PC-3 (cell line): ENCODE results near the gene MAP1B. TPM values are rescaled to one million over a fixed set of nuclear protein-coding genes. Genes with fewer than 3 reads are reported as not detected.

Experiments used
- ATAC-seq: fragments of 200-7000 bp; cut with Tn5 transposase; 2 replicates; pipeline ENCODE4 v1.9.1; 2020; ENCODE audit warnings: mild to moderate bottlenecking, moderate library complexity
- BruUV-seq: library from RNA; stranded (reverse); fragments of 400-500 nt; replicated peaks from 2 replicates; lab custom pipeline; 2021; lab: Mats Ljungman, UMichigan
- CTCF ChIA-PET: fragments of 300-600 bp; sonication (Branson Sonifier 250); formaldehyde crosslinking; loops from one replicate; lab custom pipeline; 2022; ENCODE audit warnings: antibody characterized with exemption; lab: Charles Lee
- POLR2A ChIA-PET: fragments of 300-600 bp; sonication (Branson Sonifier 250); formaldehyde crosslinking; loops from one replicate; lab custom pipeline; 2022; ENCODE audit warnings: antibody characterized with exemption; ENCODE audit not compliant: unreplicated experiment; lab: Charles Lee
- DNase-seq: peaks from one replicate; pipeline ENCODE4 v3.0.0-alpha.2; 2015
- H2AFZ ChIP-seq: fragments of 300-600 bp; sonication (generic); 2 replicates; pipeline ENCODE4 v1.6.0; 2016; ENCODE audit warnings: antibody characterized with exemption, low read length
- H3F3A ChIP-seq: fragments of 300-600 bp; sonication (generic); one replicate; pipeline ENCODE4 v1.6.0; 2017; ENCODE audit warnings: antibody characterized with exemption, low read length, control low read depth, mild to moderate bottlenecking; ENCODE audit not compliant: unreplicated experiment
- H3K27ac ChIP-seq: fragments of 300-600 bp; sonication (generic); 2 replicates; pipeline ENCODE4 v1.5.1; 2016; ENCODE audit warnings: mild to moderate bottlenecking, low read length
- H3K27me3 ChIP-seq: fragments of 300-600 bp; sonication (generic); 2 replicates; pipeline ENCODE4 v1.6.1; 2016; ENCODE audit warnings: low read length, mixed read lengths
- H3K36me3 ChIP-seq: fragments of 300-600 bp; sonication (generic); 2 replicates; pipeline ENCODE4 v1.6.1; 2016; ENCODE audit warnings: low read depth, mixed run types, low read length, mixed read lengths
- H3K4me1 ChIP-seq: fragments of 300-600 bp; sonication (generic); 2 replicates; pipeline ENCODE4 v1.5.1; 2016; ENCODE audit warnings: low read length; ENCODE audit not compliant: insufficient read depth
- H3K4me2 ChIP-seq: fragments of 300-600 bp; sonication (generic); 2 replicates; pipeline ENCODE4 v1.6.0; 2016; ENCODE audit warnings: low read length
- H3K4me3 ChIP-seq: fragments of 300-600 bp; sonication (generic); 2 replicates; pipeline ENCODE4 v1.5.1; 2016; ENCODE audit warnings: mild to moderate bottlenecking, low read length, mixed read lengths
- H3K79me2 ChIP-seq: fragments of 300-600 bp; sonication (generic); 2 replicates; pipeline ENCODE4 v1.6.1; 2017; ENCODE audit warnings: low read length, mixed read lengths
- H3K9ac ChIP-seq: fragments of 300-600 bp; sonication (generic); 2 replicates; pipeline ENCODE4 v1.6.0; 2016; ENCODE audit warnings: mild to moderate bottlenecking, low read length
- H3K9me2 ChIP-seq: fragments of 300-600 bp; sonication (generic); replicated peaks from 2 replicates; pipeline ENCODE4 v1.6.1; 2016; ENCODE audit warnings: mixed run types, low read length, mixed read lengths
- H3K9me3 ChIP-seq: fragments of 300-600 bp; sonication (generic); 2 replicates; pipeline ENCODE4 v1.6.1; 2016; ENCODE audit warnings: low read length, mixed read lengths
- H4K20me1 ChIP-seq: fragments of 300-600 bp; sonication (generic); 2 replicates; pipeline ENCODE4 v1.6.1; 2016; ENCODE audit warnings: low read length, mixed read lengths
- CTCF ChIP-seq: fragments of 300-600 bp; sonication (generic); conservative IDR thresholded peaks from 2 replicates; pipeline ENCODE4 v1.5.1; 2017; ENCODE audit warnings: antibody characterized with exemption, low read depth, mild to moderate bottlenecking, low read length
- EZH2 ChIP-seq: fragments of 300-600 bp; sonication (generic); IDR thresholded peaks from one replicate; pipeline ENCODE4 v1.6.1; 2017; ENCODE audit warnings: antibody characterized with exemption, mild to moderate bottlenecking, low read length; ENCODE audit not compliant: unreplicated experiment
- EZH2phosphoT487 ChIP-seq: fragments of 300-600 bp; sonication (generic); IDR thresholded peaks from 2 replicates; pipeline ENCODE4 v1.6.1; 2018; ENCODE audit warnings: mild to moderate bottlenecking, antibody characterized with exemption, low read length, borderline replicate concordance
- intact Hi-C: fragments of 100-400 bp; cut with micrococcal nuclease; formaldehyde crosslinking; loops from 2 replicates; pipeline ENCODE4 v1.9.0; 2023
- total RNA-seq: library from RNA; depleted of rRNA; stranded (reverse); fragments of >200 nt; gene quantifications from 2 replicates; pipeline ENCODE4 v1.2.3, GENCODE V29; 2014

The MAP1B gene
- total RNA-seq, 1 experiment from 2014 or later = 12.8 TPM

- no peaks in the 10 kb centered on the region for H3K4me1 ChIP-seq
- CTCF ChIA-PET = no interaction called here
- H3K27me3 ChIP-seq = no peaks in the 10 kb centered on the region
- peaks cover 19% of the 10 kb centered on the region for H3K36me3 ChIP-seq
- no peaks in the 10 kb centered on the region for H3K79me2 ChIP-seq
- no peaks in the 10 kb centered on the region for H3K9me3 ChIP-seq
- DNase-seq (no peak), ATAC-seq (no peak)
- no peak overlapping the region for H3K4me2 ChIP-seq
- TF ChIP-seq EZH2 = no peak
- no peak for TF ChIP-seq EZH2phosphoT487
- no peak for TF ChIP-seq CTCF
- no peak overlapping the region for H2AFZ ChIP-seq
- intact Hi-C loops = no loop called here
- no peak overlapping the region for H3K27ac ChIP-seq
- no peak overlapping the region for H3K4me3 ChIP-seq
- no TSS peak for BruUV-seq
- no peaks in the 10 kb centered on the region for H4K20me1 ChIP-seq
- no peaks in the 10 kb centered on the region for H3F3A ChIP-seq
- POLR2A ChIA-PET = no interaction called here
- H3K9ac ChIP-seq = no peak overlapping the region
- no peaks in the 10 kb centered on the region for H3K9me2 ChIP-seq
These were observed 117.7 kb downstream of the MAP1B start for GRCh38 chr5:72224946-72225463.

- BruUV-seq = no TSS peak
- Histone ChIP-seq H3F3A (no peaks in the 10 kb centered on the region), H3K4me3 (no peak overlapping the region), H3K79me2 (no peaks in the 10 kb centered on the region), H3K4me1 (no peaks in the 10 kb centered on the region), H3K27ac (no peak overlapping the region), H3K27me3 (no peaks in the 10 kb centered on the region), H3K36me3 (peaks cover 20% of the 10 kb centered on the region), H2AFZ (no peak overlapping the region), H3K9me3 (no peaks in the 10 kb centered on the region), H3K9ac (no peak overlapping the region), H3K9me2 (no peaks in the 10 kb centered on the region), H3K4me2 (no peak overlapping the region), H4K20me1 (no peaks in the 10 kb centered on the region)
- no peak for DNase-seq
- POLR2A ChIA-PET = no interaction called here
- no peak for ATAC-seq
- CTCF ChIA-PET = no interaction called here
- intact Hi-C loops = no loop called here
- TF ChIP-seq EZH2phosphoT487 = no peak
- TF ChIP-seq CTCF = no peak
- TF ChIP-seq EZH2 = no peak
These were observed 118.5 kb downstream of the MAP1B start for GRCh38 chr5:72225741-72226140.

DNA sequence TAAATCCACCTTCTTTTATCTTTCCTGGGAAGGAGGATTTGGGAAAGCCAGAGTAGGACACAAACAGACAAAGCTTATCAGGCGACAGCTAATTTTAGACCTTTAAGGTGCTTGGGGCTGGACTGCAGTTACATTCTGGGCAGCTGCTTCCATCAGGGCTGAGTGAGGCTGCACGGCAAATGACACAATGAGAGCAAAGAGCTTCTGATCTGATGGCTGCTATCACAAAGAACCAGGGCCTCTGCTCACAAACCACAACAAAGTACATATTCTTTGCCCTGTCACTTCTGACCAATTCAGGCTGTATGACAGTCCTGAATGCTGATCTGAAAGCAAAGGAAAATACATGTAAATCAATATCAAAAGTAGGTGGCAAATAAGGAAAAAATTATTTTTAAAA lies 119.7 kb downstream of the MAP1B start:
- peaks cover 29% of the 10 kb centered on the region for H3K36me3 ChIP-seq
- no peak for ATAC-seq
- intact Hi-C loops = no loop called here

More for the DNA sequence above, 119.7 kb downstream of the MAP1B start:
- no peaks in the 10 kb centered on the region for H3K27me3 ChIP-seq
- no peaks in the 10 kb centered on the region for H4K20me1 ChIP-seq
- DNase-seq = no peak
- no peaks in the 10 kb centered on the region for H3F3A ChIP-seq
- H2AFZ ChIP-seq = no peak overlapping the region
- no peak overlapping the region for H3K27ac ChIP-seq
- no peak for TF ChIP-seq EZH2phosphoT487
- TF ChIP-seq CTCF = no peak
- no peak for TF ChIP-seq EZH2
- no peak overlapping the region for H3K4me3 ChIP-seq
- no peak overlapping the region for H3K9ac ChIP-seq
- no TSS peak for BruUV-seq
- H3K9me2 ChIP-seq = no peaks in the 10 kb centered on the region
- H3K9me3 ChIP-seq = no peaks in the 10 kb centered on the region
- ChIA-PET CTCF (no interaction called here), POLR2A (no interaction called here)
- no peaks in the 10 kb centered on the region for H3K4me1 ChIP-seq
- H3K4me2 ChIP-seq = no peak overlapping the region
- H3K79me2 ChIP-seq = no peaks in the 10 kb centered on the region
